Fibroblast of lung (primary cell): ENCODE results near the gene AK9. TPM values are rescaled to one million over a fixed set of nuclear protein-coding genes. Genes with fewer than 3 reads are reported as not detected.

Experiments used
- DNase-seq, 2 donors: peaks; one replicate each; pipeline versions ENCODE4 v3.0.0 to v3.0.0-alpha.2; 2010; ENCODE audit warnings: low read depth in 2 of 2
- H2AFZ ChIP-seq: 2 replicates; pipeline ENCODE4 v1.5.1; 2012; ENCODE audit warnings: low read length, control low read depth, inconsistent platforms
- H3K27ac ChIP-seq: 2 replicates; pipeline ENCODE4 v1.5.1; 2011; ENCODE audit warnings: low read length, control low read depth; ENCODE audit not compliant: insufficient read depth
- H3K27me3 ChIP-seq: 2 replicates; pipeline ENCODE4 v1.5.1; 2011; ENCODE audit warnings: mild to moderate bottlenecking, low read length; ENCODE audit not compliant: control insufficient read depth, insufficient read depth
- H3K36me3 ChIP-seq: 2 replicates; pipeline ENCODE4 v1.5.1; 2011; ENCODE audit warnings: low read length; ENCODE audit not compliant: control insufficient read depth, insufficient read depth
- H3K4me1 ChIP-seq: 2 replicates; pipeline ENCODE4 v1.5.1; 2011; ENCODE audit warnings: low read length; ENCODE audit not compliant: control insufficient read depth, insufficient read depth; ENCODE audit errors: extremely low read depth
- H3K4me2 ChIP-seq: 2 replicates; pipeline ENCODE4 v1.5.1; 2011; ENCODE audit warnings: low read length, control low read depth; ENCODE audit not compliant: insufficient read depth; ENCODE audit errors: extremely low read depth
- H3K4me3 ChIP-seq, 4 experiments: fragments of 200-600 bp in 1 of 4; sonication (generic) in 1 of 4; replicated peaks in 1 of 4; 2 replicates each; pipeline ENCODE4 v1.5.1; 2011 to 2016; ENCODE audit warnings: low read length in 4 of 4, low read depth in 3 of 4, mild to moderate bottlenecking in 3 of 4, control low read depth in 2 of 4, inconsistent platforms in 1 of 4, mixed read lengths in 1 of 4; ENCODE audit not compliant: insufficient read depth in 1 of 4; ENCODE audit errors: control extremely low read depth in 1 of 4
- H3K79me2 ChIP-seq: 2 replicates; pipeline ENCODE4 v1.5.1; 2012; ENCODE audit warnings: mild to moderate bottlenecking, low read length, inconsistent platforms; ENCODE audit not compliant: control insufficient read depth, insufficient read depth
- H3K9ac ChIP-seq: 2 replicates; pipeline ENCODE4 v1.5.1; 2011; ENCODE audit warnings: mild to moderate bottlenecking, low read length, control low read depth; ENCODE audit not compliant: insufficient read depth
- H3K9me3 ChIP-seq: 2 replicates; pipeline ENCODE4 v1.5.1; 2012; ENCODE audit warnings: low read depth, low read length; ENCODE audit not compliant: control insufficient read depth, insufficient read depth
- H4K20me1 ChIP-seq: 2 replicates; pipeline ENCODE4 v1.5.1; 2011; ENCODE audit warnings: low read length; ENCODE audit not compliant: control insufficient read depth, insufficient read depth; ENCODE audit errors: extremely low read depth
- CTCF ChIP-seq, 2 donors: IDR thresholded peaks in 1 of 2; conservative IDR thresholded peaks in 1 of 2; 1 replicate in 1 of 2; 2 replicates in 1 of 2; pipeline ENCODE4 v1.5.1; 2011 to 2012; ENCODE audit warnings: low read length in 2 of 2, control low read depth in 1 of 2, inconsistent platforms in 1 of 2, low read depth in 1 of 2, mild to moderate bottlenecking in 1 of 2
- EZH2 ChIP-seq: IDR thresholded peaks from 2 replicates; pipeline ENCODE4 v1.5.1; 2012; ENCODE audit warnings: low read length, control low read depth, mild to moderate bottlenecking; ENCODE audit errors: missing control alignments
- polyA plus RNA-seq, 2 donors: library from polyadenylated mRNA; depleted of rRNA in 1 of 2; stranded (reverse) in 1 of 2; unstranded in 1 of 2; fragments of >200 nt; gene quantifications; 2 replicates each; pipeline ENCODE4 v1.2.1, GENCODE V29; 2011 to 2012; ENCODE audit warnings: missing spikeins in 1 of 2
- total RNA-seq: library from RNA; depleted of rRNA; stranded (reverse); fragments of >200 nt; gene quantifications from 2 replicates; pipeline ENCODE4 v1.2.1, GENCODE V29; 2014

AK9 gene
- total and polyA plus RNA-seq, 2 donors (not counting 1 experiment from before 2014, with no cell fraction given): 4.5 to 10.4 TPM

GRCh38 chr6:109662192-109662591 lies 28.8 kb downstream of the AK9 start:
- Histone ChIP-seq H3K4me1 (no peaks in the 10 kb centered on the region), H3K4me2 (no peak overlapping the region)
- no peak for DNase-seq

GRCh38 chr6:109660526-109661320 lies 30.3 kb downstream of the AK9 start:
- Histone ChIP-seq H3K9me3 (no peaks in the 10 kb centered on the region), H3K27me3 (no peaks in the 10 kb centered on the region), H3K79me2 (no peaks in the 10 kb centered on the region), H3K27ac (no peak overlapping the region), H3K4me3 (no peak overlapping the region), H3K4me1 (no peaks in the 10 kb centered on the region), H4K20me1 (no peaks in the 10 kb centered on the region), H3K4me2 (no peak overlapping the region), H3K9ac (no peak overlapping the region), H3K36me3 (no peaks in the 10 kb centered on the region), H2AFZ (no peak overlapping the region)
- no peak for DNase-seq
- no peak for TF ChIP-seq EZH2
- TF ChIP-seq CTCF (conservative IDR thresholded peaks at IDR 0.05 in 1 of 2, IDR thresholded peaks at IDR 0.05 in 1 of 2; ENCODE audit: low read depth in 1 of 2, low read length in 2 of 2): no peak

More at GRCh38 chr6:109662192-109662591, 28.8 kb downstream of the AK9 start:
- no peaks in the 10 kb centered on the region for H4K20me1 ChIP-seq
- no peak overlapping the region for H3K27ac ChIP-seq
- H3K9ac ChIP-seq: no peak overlapping the region
- TF ChIP-seq EZH2: no peak
- TF ChIP-seq CTCF (conservative IDR thresholded peaks at IDR 0.05 in 1 of 2, IDR thresholded peaks at IDR 0.05 in 1 of 2; ENCODE audit: low read depth in 1 of 2, low read length in 2 of 2): no peak
- H3K9me3 ChIP-seq: no peaks in the 10 kb centered on the region
- H3K79me2 ChIP-seq: no peaks in the 10 kb centered on the region
- H2AFZ ChIP-seq: no peak overlapping the region
- no peaks in the 10 kb centered on the region for H3K27me3 ChIP-seq
- no peak overlapping the region for H3K4me3 ChIP-seq
- no peaks in the 10 kb centered on the region for H3K36me3 ChIP-seq

- TF ChIP-seq EZH2 (no peak), CTCF (conservative IDR thresholded peaks at IDR 0.05 in 1 of 2, IDR thresholded peaks at IDR 0.05 in 1 of 2; ENCODE audit: low read depth in 1 of 2, low read length in 2 of 2) (no peak)
- Histone ChIP-seq H3K27me3 (no peaks in the 10 kb centered on the region), H3K36me3 (no peaks in the 10 kb centered on the region), H4K20me1 (no peaks in the 10 kb centered on the region), H3K9ac (no peak overlapping the region), H2AFZ (no peak overlapping the region), H3K79me2 (no peaks in the 10 kb centered on the region), H3K4me1 (no peaks in the 10 kb centered on the region), H3K9me3 (no peaks in the 10 kb centered on the region), H3K27ac (no peak overlapping the region), H3K4me3 (no peak overlapping the region), H3K4me2 (no peak overlapping the region)
- no peak for DNase-seq
Observed at GRCh38 chr6:109655761-109656262, 35.2 kb downstream of the AK9 start.
